Measurements from ENCODE around the gene FAM204A.
A peak's percentile ranks its signal among the peaks of the same experiment; 100 is the strongest.

FAM204A gene

GRCh38 chr10:118264838-118265470 is 77.2 kb downstream of the FAM204A start:
- TF ChIP-seq, protein P1, sequence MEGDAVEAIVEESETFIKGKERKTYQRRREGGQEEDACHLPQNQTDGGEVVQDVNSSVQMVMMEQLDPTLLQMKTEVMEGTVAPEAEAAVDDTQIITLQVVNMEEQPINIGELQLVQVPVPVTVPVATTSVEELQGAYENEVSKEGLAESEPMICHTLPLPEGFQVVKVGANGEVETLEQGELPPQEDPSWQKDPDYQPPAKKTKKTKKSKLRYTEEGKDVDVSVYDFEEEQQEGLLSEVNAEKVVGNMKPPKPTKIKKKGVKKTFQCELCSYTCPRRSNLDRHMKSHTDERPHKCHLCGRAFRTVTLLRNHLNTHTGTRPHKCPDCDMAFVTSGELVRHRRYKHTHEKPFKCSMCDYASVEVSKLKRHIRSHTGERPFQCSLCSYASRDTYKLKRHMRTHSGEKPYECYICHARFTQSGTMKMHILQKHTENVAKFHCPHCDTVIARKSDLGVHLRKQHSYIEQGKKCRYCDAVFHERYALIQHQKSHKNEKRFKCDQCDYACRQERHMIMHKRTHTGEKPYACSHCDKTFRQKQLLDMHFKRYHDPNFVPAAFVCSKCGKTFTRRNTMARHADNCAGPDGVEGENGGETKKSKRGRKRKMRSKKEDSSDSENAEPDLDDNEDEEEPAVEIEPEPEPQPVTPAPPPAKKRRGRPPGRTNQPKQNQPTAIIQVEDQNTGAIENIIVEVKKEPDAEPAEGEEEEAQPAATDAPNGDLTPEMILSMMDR (IDR thresholded peaks at IDR 0.05; ENCODE audit: control insufficient read depth, extremely low read depth, insufficient read depth), result no peak
- no peak for DNase-seq (ENCODE audit: low read depth)
- no peak overlapping the region for H3K4me3 ChIP-seq (ENCODE audit: low read depth, low read length)

DNA sequence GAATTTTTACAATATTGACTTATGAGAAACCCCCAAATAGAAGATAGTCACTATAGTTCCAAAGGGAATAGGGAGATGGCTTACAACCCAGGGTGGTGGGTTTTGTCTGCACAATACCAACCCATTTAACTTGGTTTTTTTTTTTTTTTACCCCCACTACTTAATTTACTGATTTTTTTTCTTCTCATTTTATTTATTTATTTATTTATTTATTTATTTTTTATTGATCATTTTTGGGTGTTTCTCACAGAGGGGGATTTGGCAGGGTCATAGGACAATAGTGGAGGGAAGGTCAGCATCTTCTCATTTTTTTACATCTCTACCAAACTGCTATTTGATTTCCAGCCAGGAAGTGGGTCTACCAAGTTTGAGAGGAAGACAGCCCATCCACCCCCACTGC is 77.9 kb downstream of the FAM204A start:
- H3K4me3 ChIP-seq (ENCODE audit: low read depth, low read length), result no peak overlapping the region
- TF ChIP-seq, protein P1 (IDR thresholded peaks at IDR 0.05; ENCODE audit: control insufficient read depth, extremely low read depth, insufficient read depth), result no peak
- DNase-seq (ENCODE audit: low read depth), result no peak

- no peak for DNase-seq (ENCODE audit: low read depth)
- H3K4me3 ChIP-seq (ENCODE audit: low read depth, low read length), result no peak overlapping the region
- TF ChIP-seq, protein P1 (IDR thresholded peaks at IDR 0.05; ENCODE audit: control insufficient read depth, extremely low read depth, insufficient read depth), result no peak
Observed at GRCh38 chr10:118262538-118262937, 79.6 kb downstream of the FAM204A start.

DNA sequence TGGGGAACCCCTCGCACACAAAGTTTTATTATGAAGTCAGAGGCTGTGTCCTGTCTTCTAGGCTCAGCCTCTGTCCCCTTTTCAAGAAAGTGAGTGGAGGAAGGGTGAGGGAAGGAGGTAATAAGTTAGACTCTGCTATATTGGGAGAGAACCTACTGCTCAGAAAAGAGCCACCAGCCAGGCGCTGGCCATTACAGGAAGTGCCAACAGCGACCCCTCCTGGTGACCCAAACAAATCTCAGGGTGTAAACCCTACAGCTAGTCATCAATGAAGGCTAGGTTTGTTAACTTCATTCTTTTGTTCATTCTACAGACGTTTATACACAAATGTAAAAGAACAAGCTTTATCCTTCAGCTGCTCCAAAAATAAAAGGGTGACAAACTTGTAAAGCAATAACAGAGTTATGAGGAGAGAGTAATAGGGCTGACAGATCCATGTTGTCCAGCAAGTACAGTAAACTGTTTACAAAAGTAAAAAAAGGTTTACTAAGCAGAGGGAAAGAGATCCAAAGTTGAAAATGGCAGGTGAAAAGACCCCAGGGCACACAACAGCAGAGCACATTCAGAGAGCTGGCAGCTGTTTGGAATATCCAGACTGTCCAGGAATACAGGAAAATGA is 82.7 kb downstream of the FAM204A start:
- DNase-seq (ENCODE audit: low read depth), result no peak
- no peak overlapping the region for H3K4me3 ChIP-seq (ENCODE audit: low read depth, low read length)
- TF ChIP-seq, protein P1 (IDR thresholded peaks at IDR 0.05; ENCODE audit: control insufficient read depth, extremely low read depth, insufficient read depth), result peak; percentile 71

- TF ChIP-seq, protein P1 (IDR thresholded peaks at IDR 0.05; ENCODE audit: control insufficient read depth, extremely low read depth, insufficient read depth), result no peak
- no peak for DNase-seq (ENCODE audit: low read depth)
- H3K4me3 ChIP-seq (ENCODE audit: low read depth, low read length), result no peak overlapping the region
Observed at GRCh38 chr10:118258285-118258684, 83.8 kb downstream of the FAM204A start.

DNA sequence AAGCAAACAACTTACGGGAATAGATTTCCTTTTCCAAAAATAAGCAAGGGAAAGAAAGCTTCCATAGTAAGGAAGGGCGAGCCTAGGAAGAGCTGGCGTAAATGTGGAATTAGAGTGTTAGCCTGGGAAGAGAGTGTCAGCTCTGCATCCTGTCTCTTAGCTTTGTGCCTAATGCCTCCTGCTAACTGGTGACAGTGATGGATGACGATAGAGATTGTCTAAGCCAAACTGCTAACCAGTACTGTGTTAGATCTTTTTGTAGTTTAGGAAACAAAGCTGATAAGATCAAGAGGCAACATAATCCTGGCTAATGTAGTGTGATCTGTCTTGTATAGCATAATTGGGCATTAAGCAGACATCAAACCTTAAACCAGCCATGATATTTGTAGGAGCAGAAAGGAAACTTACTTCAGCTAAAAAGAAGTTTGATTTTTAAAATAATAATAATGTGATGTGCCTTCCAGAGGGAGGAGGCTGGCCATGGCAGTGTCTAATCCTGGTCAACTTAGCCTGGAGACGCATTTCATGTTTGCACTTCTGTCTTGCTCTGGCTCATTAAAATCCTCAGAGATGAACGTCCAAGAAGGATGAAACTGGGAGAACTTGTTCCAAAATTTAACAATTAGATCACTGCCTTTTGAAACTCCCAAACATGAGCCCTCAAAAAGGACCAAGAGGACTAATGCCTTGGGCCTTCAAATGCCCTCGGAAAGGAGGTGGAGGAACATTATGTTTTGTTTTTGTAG is 85.1 kb downstream of the FAM204A start:
- TF ChIP-seq, protein P1 (IDR thresholded peaks at IDR 0.05; ENCODE audit: control insufficient read depth, extremely low read depth, insufficient read depth), result no peak
- no peak overlapping the region for H3K4me3 ChIP-seq (ENCODE audit: low read depth, low read length)
- peak; percentile 61 for DNase-seq (ENCODE audit: low read depth)

Measured in LNCaP clone FGC (cell line).